Tibial nerve (tissue), 4 donors: ENCODE measurements around the gene NPEPL1. TPM values are rescaled to one million over a fixed set of nuclear protein-coding genes. Genes with fewer than 3 reads are reported as not detected.
"Not testable (repeated sequence)": the region's sequence is repeated elsewhere in the genome, so short reads cannot be mapped to it uniquely, and the experiment has no call there.

Experiments used
- DNase-seq, 2 donors: peaks; one replicate each; pipeline ENCODE4 v3.0.0-alpha.2; 2019; ENCODE audit warnings: low spot score in 2 of 2
- H3K27ac ChIP-seq, 4 donors: fragments of 200-600 bp; sonication (generic) in 3 of 4; one replicate each; pipeline ENCODE4 v1.5.1; 2017 to 2019; ENCODE audit warnings: mild to moderate bottlenecking in 1 of 4
- H3K27me3 ChIP-seq, 2 donors: fragments of 200-600 bp; sonication (generic) in 1 of 2; one replicate each; pipeline versions ENCODE4 v1.5.1 to v1.6.0; 2017 to 2019
- H3K36me3 ChIP-seq, 3 donors: fragments of 200-600 bp; sonication (generic); one replicate each; pipeline ENCODE4 v1.5.1; 2018 to 2019
- H3K4me1 ChIP-seq, 4 donors: fragments of 200-600 bp; sonication (generic) in 3 of 4; one replicate each; pipeline ENCODE4 v1.5.1; 2017 to 2019
- H3K4me3 ChIP-seq, 4 donors: fragments of 200-600 bp; sonication (generic) in 3 of 4; one replicate each; pipeline ENCODE4 v1.5.1; 2017 to 2019; ENCODE audit warnings: mild to moderate bottlenecking in 1 of 4, moderate library complexity in 1 of 4
- H3K9me3 ChIP-seq, 4 donors: fragments of 200-600 bp; sonication (generic) in 3 of 4; one replicate each; pipeline ENCODE4 v1.5.1; 2017 to 2019
- CTCF ChIP-seq, 5 experiments: fragments of 200-600 bp in 3 of 5; fragments of 450-650 bp in 2 of 5; sonication (generic) in 3 of 5; IDR thresholded peaks; one replicate each; pipeline ENCODE4 v1.5.1; 2016 to 2019; ENCODE audit warnings: antibody characterized with exemption in 5 of 5, mild to moderate bottlenecking in 3 of 5, moderate library complexity in 2 of 5
- EP300 ChIP-seq, 2 donors: sonication (generic); formaldehyde crosslinking; IDR thresholded peaks; one replicate each; pipeline ENCODE4 v1.6.1; 2017; ENCODE audit warnings: antibody characterized with exemption in 2 of 2, mild to moderate bottlenecking in 1 of 2
- POLR2A ChIP-seq, 2 donors: fragments of 450-650 bp; IDR thresholded peaks; one replicate each; pipeline ENCODE4 v1.6.1; 2017; ENCODE audit warnings: antibody characterized with exemption in 2 of 2, mild to moderate bottlenecking in 2 of 2, moderate library complexity in 2 of 2
- WGBS, 2 donors: methylation state at CpG; one replicate each; pipeline ENCODE4 v1.1.5; 2018; 5-methylcytosine and 5-hydroxymethylcytosine counted together
- total RNA-seq, 4 donors: library from RNA; depleted of rRNA; stranded (reverse); fragments of >200 nt; gene quantifications; one replicate each; pipeline ENCODE4 v1.1.0, GENCODE V29; 2016

Gene NPEPL1
- total RNA-seq = 100 to 1,000 TPM in 1 of 4 donors, 10 to 100 TPM in 3; 57.6 to 123 (median 73.0) TPM

- 0 to 1% methylated on average over 31 to 46 of the region's 93 CpGs for WGBS, 2 donors
- TF ChIP-seq CTCF (IDR thresholded peaks at IDR 0.05) = peak in 4 of 5 experiments; percentile 21 to 74 (median 64)
- TF ChIP-seq POLR2A (IDR thresholded peaks at IDR 0.05) = peak in 1 of 2 donors; percentile 26
- TF ChIP-seq EP300 (IDR thresholded peaks at IDR 0.05) = no peak
- Histone ChIP-seq H3K27me3 (no peaks in the 10 kb centered on the region), H3K36me3 (peaks cover 0 to 27% (median 2%) of the 10 kb centered on the region in 3 donors), H3K9me3 (no peaks in the 10 kb centered on the region), H3K4me3 (peak within 1 kb of the TSS; percentile 41 to 71 (median 46)), H3K27ac (peak within 1 kb of the TSS; percentile 87 to 98 (median 92)), H3K4me1 (peaks cover 6 to 47% (median 21%) of the 10 kb centered on the region in 4 donors)
- DNase-seq = peak in 1 of 2 donors; percentile 37
These were observed at the start of gene NPEPL1 for GRCh38 chr20:58692579-58693225. Gene NPEPL1 (plus strand): TSS chr20:58692800. CDS start chr20:58692901, 101 bp downstream.

GRCh38 chr20:58642896-58643295, 49.7 kb upstream of the NPEPL1 start:
- H3K36me3 ChIP-seq, H3K4me3 ChIP-seq, DNase-seq, H3K9me3 ChIP-seq, H3K27ac ChIP-seq, H3K27me3 ChIP-seq: not testable (repeated sequence)
- 95 to 96% methylated on average over 9 of the region's 9 CpGs for WGBS, 2 donors
- H3K4me1 ChIP-seq = peaks cover 0 to 11% (median 0%) of the 10 kb centered on the region in 4 donors

GRCh38 chr20:58645412-58645968, 47.1 kb upstream of the NPEPL1 start:
- peak overlapping the region in 1 of 4 donors; percentile 26 for H3K27ac ChIP-seq
- no peak for DNase-seq
- H3K9me3 ChIP-seq = no peaks in the 10 kb centered on the region
- no peak for TF ChIP-seq POLR2A (IDR thresholded peaks at IDR 0.05)
- TF ChIP-seq EP300 (IDR thresholded peaks at IDR 0.05) = peak in 1 of 2 donors; percentile 48
- TF ChIP-seq CTCF (IDR thresholded peaks at IDR 0.05) = no peak
- H3K4me3 ChIP-seq = no peak overlapping the region
- H3K4me1 ChIP-seq = peaks cover 0 to 26% (median 0%) of the 10 kb centered on the region in 4 donors
- H3K27me3 ChIP-seq = no peaks in the 10 kb centered on the region
- WGBS, 2 donors = 38 to 39% methylated on average over 5 of the region's 5 CpGs
- no peaks in the 10 kb centered on the region for H3K36me3 ChIP-seq

GRCh38 chr20:58646257-58646656, 46.3 kb upstream of the NPEPL1 start:
- no peaks in the 10 kb centered on the region for H3K27me3 ChIP-seq
- DNase-seq = no peak
- no peak for TF ChIP-seq EP300 (IDR thresholded peaks at IDR 0.05)
- no peak for TF ChIP-seq CTCF (IDR thresholded peaks at IDR 0.05)
- TF ChIP-seq POLR2A (IDR thresholded peaks at IDR 0.05) = no peak
- WGBS, 2 donors = 93 to 97% methylated on average over 3 of the region's 3 CpGs
- no peak overlapping the region for H3K4me3 ChIP-seq
- no peaks in the 10 kb centered on the region for H3K36me3 ChIP-seq
- H3K9me3 ChIP-seq = no peaks in the 10 kb centered on the region
- no peak overlapping the region for H3K27ac ChIP-seq
- peaks cover 0 to 26% (median 0%) of the 10 kb centered on the region in 4 donors for H3K4me1 ChIP-seq

GRCh38 chr20:58646703-58647102, 45.9 kb upstream of the NPEPL1 start:
- DNase-seq = no peak
- peaks cover 0 to 26% (median 0%) of the 10 kb centered on the region in 4 donors for H3K4me1 ChIP-seq
- TF ChIP-seq EP300 (IDR thresholded peaks at IDR 0.05) = no peak
- no peak for TF ChIP-seq CTCF (IDR thresholded peaks at IDR 0.05)
- no peak for TF ChIP-seq POLR2A (IDR thresholded peaks at IDR 0.05)
- WGBS, 2 donors = 67 to 68% methylated on average over 4 of the region's 4 CpGs
- no peaks in the 10 kb centered on the region for H3K9me3 ChIP-seq
- H3K27me3 ChIP-seq = no peaks in the 10 kb centered on the region
- H3K36me3 ChIP-seq = no peaks in the 10 kb centered on the region
- H3K27ac ChIP-seq = no peak overlapping the region
- H3K4me3 ChIP-seq = no peak overlapping the region
